GM18526 (cell line): ENCODE data around the gene ZBTB25.

ENCODE experiments used
- POLR2A ChIP-seq: IDR thresholded peaks from 3 replicates; pipeline ENCODE4 v1.6.1; 2011; ENCODE audit not compliant: insufficient read length; ENCODE audit errors: extremely low read depth

The ZBTB25 gene

GRCh38 chr14:64503434-64504309, at the start of gene ZBTB25:
Gene ZBTB25, minus strand, starts transcription at chr14:64503838. Its CDS starts 13,305 bp downstream, at chr14:64490533.
- TF ChIP-seq POLR2A: peak; percentile 61

GRCh38 chr14:64550621-64551333, 47.1 kb upstream of the ZBTB25 start:
- no peak for TF ChIP-seq POLR2A

- TF ChIP-seq POLR2A: no peak
These were observed 46.4 kb upstream of the ZBTB25 start, which contains the start of gene PPP1R36 for GRCh38 chr14:64549791-64550620. Gene PPP1R36, plus strand, starts transcription at chr14:64549961. Its CDS starts 37 bp downstream, at chr14:64549998.

- no peak for TF ChIP-seq POLR2A
These were observed 45.4 kb upstream of the ZBTB25 start for GRCh38 chr14:64549016-64549415.

GRCh38 chr14:64544607-64545312, 41.1 kb upstream of the ZBTB25 start:
- no peak for TF ChIP-seq POLR2A

- TF ChIP-seq POLR2A: no peak
These were observed 39.2 kb upstream of the ZBTB25 start for GRCh38 chr14:64542836-64543201.

- no peak for TF ChIP-seq POLR2A
These were observed 38.6 kb upstream of the ZBTB25 start for GRCh38 chr14:64541972-64542835.

- no peak for TF ChIP-seq POLR2A
These were observed 37.8 kb upstream of the ZBTB25 start for GRCh38 chr14:64541261-64541971.

GRCh38 chr14:64540208-64541202, 36.9 kb upstream of the ZBTB25 start, which contains the start of gene HSPA2:
Gene HSPA2, plus strand, starts transcription at chr14:64540741. Its CDS starts 109 bp downstream, at chr14:64540850.
- TF ChIP-seq POLR2A: peak; percentile 95

- TF ChIP-seq POLR2A: no peak
These were observed 33.0 kb upstream of the ZBTB25 start for GRCh38 chr14:64536488-64537245.

GRCh38 chr14:64531567-64531966, 27.9 kb upstream of the ZBTB25 start:
- no peak for TF ChIP-seq POLR2A
